HepG2 (cell line): ENCODE measurements around the gene CRIM1. TPM values are rescaled to one million over a fixed set of nuclear protein-coding genes. Genes with fewer than 3 reads are reported as not detected.

Experiments
- ATAC-seq: fragments of 200-7000 bp; cut with Tn5 transposase; 3 replicates; pipeline ENCODE4 v1.9.1; 2020; ENCODE audit warnings: mild to moderate bottlenecking, moderate library complexity
- BruUV-seq: library from RNA; stranded (reverse); fragments of 400-500 nt; replicated peaks from 2 replicates; lab custom pipeline; 2021; lab: Mats Ljungman, UMichigan
- CTCF ChIA-PET: fragments of 300-600 bp; formaldehyde crosslinking; extraction: SDS; loops from one replicate; lab custom pipeline; 2021; ENCODE audit warnings: low total read pairs, inconsistent platforms, low intra/inter-chr PET ratio; lab: Yijun Ruan, JAX
- POLR2A ChIA-PET: fragments of 350-600 bp; sonication (Branson Sonifier 250); formaldehyde crosslinking; loops from one replicate; lab custom pipeline; 2020; ENCODE audit warnings: antibody characterized with exemption, inconsistent platforms; lab: Yijun Ruan, JAX
- DNase-seq: peaks from one replicate; pipeline ENCODE4 v3.0.0-alpha.2; 2015; ENCODE audit warnings: low spot score
- FAIRE-seq: peaks from 3 replicates; lab custom pipeline; 2011; peaks lifted over from hg19 to GRCh38; lab: Jason Lieb, UNC
- H2AFZ ChIP-seq: one replicate; pipeline ENCODE4 v1.6.1; 2011; ENCODE audit warnings: low read length, inconsistent platforms
- H3K27ac ChIP-seq: fragments of 300-600 bp; 3 replicates; pipeline ENCODE4 v1.8.0; 2011; ENCODE audit warnings: mixed run types, mild to moderate bottlenecking, mixed read lengths, low read length, inconsistent platforms; ENCODE audit not compliant: insufficient read depth; ENCODE audit errors: extremely low read length
- H3K27me3 ChIP-seq, 2 experiments: fragments of 200-600 bp in 1 of 2; 2 replicates in 1 of 2; 3 replicates in 1 of 2; pipeline versions ENCODE4 v1.6.0 to v1.8.0; 2011; ENCODE audit warnings: low read length in 2 of 2, mild to moderate bottlenecking in 2 of 2, moderate library complexity in 2 of 2, inconsistent platforms in 1 of 2; ENCODE audit not compliant: insufficient read depth in 2 of 2, control insufficient read depth in 1 of 2
- H3K36me3 ChIP-seq, 2 experiments: fragments of 200-600 bp in 1 of 2; replicated peaks in 1 of 2; 2 replicates in 1 of 2; 3 replicates in 1 of 2; pipeline versions ENCODE4 v1.5.1 to v1.8.0; 2011; ENCODE audit warnings: low read length in 2 of 2, inconsistent platforms in 1 of 2; ENCODE audit not compliant: insufficient read depth in 2 of 2, control insufficient read depth in 1 of 2
- H3K4me1 ChIP-seq: 2 replicates; pipeline ENCODE4 v1.5.1; 2012; ENCODE audit warnings: low read length, inconsistent platforms; ENCODE audit not compliant: insufficient read depth
- H3K4me2 ChIP-seq: 2 replicates; pipeline ENCODE4 v1.6.0; 2011; ENCODE audit warnings: low read depth, low read length, inconsistent platforms
- H3K4me3 ChIP-seq, 3 experiments: fragments of 200-600 bp in 1 of 3; sonication (generic), shearing (Covaris generic) in 1 of 3; replicated peaks in 1 of 3; 2 replicates each; pipeline ENCODE4 v1.5.1; 2011 to 2016; ENCODE audit warnings: low read length in 3 of 3, inconsistent platforms in 2 of 3, low read depth in 2 of 3, mild to moderate bottlenecking in 2 of 3, control low read depth in 1 of 3, mixed read lengths in 1 of 3; ENCODE audit not compliant: insufficient read depth in 1 of 3
- H3K79me2 ChIP-seq: one replicate; pipeline ENCODE4 v1.6.1; 2011; ENCODE audit warnings: low read length, inconsistent platforms; ENCODE audit not compliant: insufficient read depth
- H3K9ac ChIP-seq: 2 replicates; pipeline ENCODE4 v1.6.0; 2011; ENCODE audit warnings: mild to moderate bottlenecking, low read depth, low read length, inconsistent platforms; ENCODE audit not compliant: insufficient read depth
- H3K9me3 ChIP-seq: 2 replicates; pipeline ENCODE4 v1.5.1; 2012; ENCODE audit warnings: mild to moderate bottlenecking, low read length
- H4K20me1 ChIP-seq: 2 replicates; pipeline ENCODE4 v1.6.0; 2011; ENCODE audit warnings: inconsistent platforms, mild to moderate bottlenecking, low read length, moderate library complexity; ENCODE audit not compliant: insufficient read depth
- AHR ChIP-seq: IDR thresholded peaks from 2 replicates; pipeline ENCODE4 v1.6.1; 2018; ENCODE audit warnings: missing genetic modification reagents, missing compliant biosample characterization
- ARID2 ChIP-seq: sonication (generic); formaldehyde crosslinking; IDR thresholded peaks from 2 replicates; pipeline ENCODE4 v1.8.1; 2022; ENCODE audit warnings: mild to moderate bottlenecking, missing genetic modification reagents, borderline replicate concordance
- BORCS8-MEF2B ChIP-seq: sonication (generic); formaldehyde crosslinking; IDR thresholded peaks from 2 replicates; pipeline ENCODE4 v1.8.0; 2022; ENCODE audit warnings: mild to moderate bottlenecking, missing genetic modification reagents
- DNMT1 ChIP-seq: sonication (generic); formaldehyde crosslinking; IDR thresholded peaks from 2 replicates; pipeline ENCODE4 v1.5.1; 2020; ENCODE audit warnings: mild to moderate bottlenecking, missing genetic modification reagents
- FOXA3 ChIP-seq: IDR thresholded peaks from 2 replicates; pipeline ENCODE4 v1.6.1; 2016; ENCODE audit warnings: missing genetic modification reagents, missing compliant biosample characterization
- FOXJ3 ChIP-seq: sonication (generic); formaldehyde crosslinking; IDR thresholded peaks from 2 replicates; pipeline ENCODE4 v1.4.0; 2020; ENCODE audit warnings: missing genetic modification reagents, mild to moderate bottlenecking, borderline replicate concordance
- HCFC1 ChIP-seq: fragments of 150-350 bp; IDR thresholded peaks from 2 replicates; pipeline ENCODE4 v1.6.1; 2014; ENCODE audit warnings: low read depth, low read length
- MAFG ChIP-seq: sonication (generic); formaldehyde crosslinking; IDR thresholded peaks from 2 replicates; pipeline ENCODE4 v1.5.1; 2020; ENCODE audit warnings: mild to moderate bottlenecking, missing genetic modification reagents
- MYC ChIP-seq: sonication (generic); formaldehyde crosslinking; IDR thresholded peaks from 2 replicates; pipeline ENCODE4 v1.9.0; 2021; ENCODE audit warnings: missing genetic modification reagents, borderline replicate concordance
- PTBP1 ChIP-seq: fragments of 200-400 bp; formaldehyde crosslinking; IDR thresholded peaks from 2 replicates; pipeline ENCODE4 v1.6.1; 2018; ENCODE audit warnings: low read length, low read depth; ENCODE audit not compliant: poor library complexity, severe bottlenecking
- TRIM24 ChIP-seq: sonication (generic); formaldehyde crosslinking; IDR thresholded peaks from 2 replicates; pipeline ENCODE4 v1.8.0; 2022; ENCODE audit warnings: mild to moderate bottlenecking, missing genetic modification reagents
- WIZ ChIP-seq: sonication (generic); formaldehyde crosslinking; IDR thresholded peaks from 2 replicates; pipeline ENCODE4 v1.5.1; 2020; ENCODE audit warnings: mild to moderate bottlenecking, missing genetic modification reagents
- ZNF451 ChIP-seq: sonication (generic); formaldehyde crosslinking; IDR thresholded peaks from 2 replicates; pipeline ENCODE4 v1.5.0; 2020; ENCODE audit warnings: mild to moderate bottlenecking, missing genetic modification reagents
- ZNF570 ChIP-seq: sonication (generic); formaldehyde crosslinking; IDR thresholded peaks from 2 replicates; pipeline ENCODE4 v1.4.0; 2020; ENCODE audit warnings: mild to moderate bottlenecking, missing genetic modification reagents, borderline replicate concordance
- ZNF644 ChIP-seq: IDR thresholded peaks from 2 replicates; pipeline ENCODE4 v1.6.1; 2016; ENCODE audit warnings: low read depth
- ZSCAN22 ChIP-seq: sonication (generic); formaldehyde crosslinking; IDR thresholded peaks from 2 replicates; pipeline ENCODE4 v1.4.0; 2020; ENCODE audit warnings: mild to moderate bottlenecking, missing genetic modification reagents
- WGBS: methylation state at CpG from one replicate; pipeline ENCODE4 v1.1.6; 2017; ENCODE audit warnings: low lambda C conversion rate; 5-methylcytosine and 5-hydroxymethylcytosine counted together
- in situ Hi-C: cut with HindIII; loops from 2 replicates; pipeline ENCODE4 v1.10.0; 2017; ENCODE audit warnings: low pct_unique_long_range_greater_than_20kb; ENCODE audit not compliant: extremely low pct_ligation_motif_present
- intact Hi-C: fragments of 100-400 bp; cut with micrococcal nuclease; formaldehyde crosslinking; loops from one replicate; pipeline ENCODE4 v1.10.0; 2022; ENCODE audit not compliant: unreplicated experiment
- polyA plus RNA-seq, 8 experiments: library from polyadenylated mRNA; depleted of rRNA in 3 of 8; stranded (reverse) in 7 of 8; unstranded in 1 of 8; fragments of >200 nt; fragmentation: Illumina TruSeq in 4 of 8; extraction: Trizol in 4 of 8; gene quantifications; 2 replicates each; pipeline versions ENCODE4 v1.2.1 to v1.2.3, GENCODE V29; 2011 to 2016; ENCODE audit warnings: low read depth in 4 of 8, missing spikeins in 1 of 8, mixed read lengths in 1 of 8; ENCODE audit not compliant: insufficient read depth in 1 of 8
- total RNA-seq, 5 experiments: library from RNA; depleted of rRNA; stranded (reverse); fragments of >200 nt; fragmentation: Illumina TruSeq; extraction: Trizol; gene quantifications; 2 replicates each; pipeline ENCODE4 v1.2.3, GENCODE V29; 2016; ENCODE audit warnings: low read depth in 1 of 5
- TF ChIP-seq, protein P1 (sequence below), 2 experiments: sonication (generic) in 1 of 2; formaldehyde crosslinking in 1 of 2; IDR thresholded peaks; 2 replicates each; pipeline versions ENCODE4 v1.4.0 to v1.6.1; 2016 to 2020; ENCODE audit warnings: borderline replicate concordance in 1 of 2, low read depth in 1 of 2, mild to moderate bottlenecking in 1 of 2, missing genetic modification reagents in 1 of 2
- TF ChIP-seq, protein P2 (sequence below): sonication (generic); formaldehyde crosslinking; IDR thresholded peaks from 2 replicates; pipeline ENCODE4 v1.4.0; 2020; ENCODE audit warnings: missing genetic modification reagents, borderline replicate concordance

Gene CRIM1
- total and polyA plus RNA-seq, 2 of the 13 experiments (the other 11 are each of a cell fraction or from before 2014, with no cell fraction given), result 39.1 to 69.9 TPM

DNA sequence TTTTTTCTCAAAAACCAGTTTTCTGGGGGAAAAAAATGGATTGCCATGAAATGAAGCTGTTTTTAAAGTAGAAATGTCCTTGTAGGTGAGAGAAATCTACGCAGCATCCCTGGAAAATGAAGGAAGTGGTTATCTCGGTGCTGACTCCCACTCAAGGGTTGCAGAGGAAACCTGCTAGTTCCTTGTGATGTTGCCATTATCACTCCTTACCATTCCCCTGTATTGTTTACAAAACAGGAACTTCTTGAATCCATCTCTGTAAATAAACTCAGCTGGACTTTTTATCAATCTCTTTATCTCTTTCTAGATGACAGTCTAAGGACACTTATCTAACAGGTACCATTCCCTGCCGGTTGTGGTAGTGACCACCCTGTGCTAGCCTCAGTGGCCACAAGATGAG lies 181.2 kb downstream of the CRIM1 start:
- Histone ChIP-seq H3K27me3 (no peaks in the 10 kb centered on the region), H4K20me1 (no peaks in the 10 kb centered on the region), H2AFZ (no peak overlapping the region), H3K27ac (no peak overlapping the region), H3K36me3 (peaks cover 28 to 57% of the 10 kb centered on the region in 2 experiments), H3K4me3 (no peak overlapping the region), H3K9me3 (no peaks in the 10 kb centered on the region), H3K4me1 (no peaks in the 10 kb centered on the region), H3K9ac (no peak overlapping the region), H3K79me2 (no peaks in the 10 kb centered on the region), H3K4me2 (no peak overlapping the region)
- FAIRE-seq, result no peak
- WGBS, result 95% methylated on average over 3 of the region's 3 CpGs
- CTCF ChIA-PET, result no interaction called here
- ATAC-seq, result no peak
- DNase-seq, result no peak
- intact Hi-C loops, result no loop called here
- POLR2A ChIA-PET, result no interaction called here
- in situ Hi-C loops, result no loop called here
- TF ChIP-seq, protein P1, sequence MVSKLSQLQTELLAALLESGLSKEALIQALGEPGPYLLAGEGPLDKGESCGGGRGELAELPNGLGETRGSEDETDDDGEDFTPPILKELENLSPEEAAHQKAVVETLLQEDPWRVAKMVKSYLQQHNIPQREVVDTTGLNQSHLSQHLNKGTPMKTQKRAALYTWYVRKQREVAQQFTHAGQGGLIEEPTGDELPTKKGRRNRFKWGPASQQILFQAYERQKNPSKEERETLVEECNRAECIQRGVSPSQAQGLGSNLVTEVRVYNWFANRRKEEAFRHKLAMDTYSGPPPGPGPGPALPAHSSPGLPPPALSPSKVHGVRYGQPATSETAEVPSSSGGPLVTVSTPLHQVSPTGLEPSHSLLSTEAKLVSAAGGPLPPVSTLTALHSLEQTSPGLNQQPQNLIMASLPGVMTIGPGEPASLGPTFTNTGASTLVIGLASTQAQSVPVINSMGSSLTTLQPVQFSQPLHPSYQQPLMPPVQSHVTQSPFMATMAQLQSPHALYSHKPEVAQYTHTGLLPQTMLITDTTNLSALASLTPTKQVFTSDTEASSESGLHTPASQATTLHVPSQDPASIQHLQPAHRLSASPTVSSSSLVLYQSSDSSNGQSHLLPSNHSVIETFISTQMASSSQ (IDR thresholded peaks at IDR 0.05; ENCODE audit: low read depth), result no peak
- TF ChIP-seq, protein P1 (CRISPR knock-in tag; IDR thresholded peaks at IDR 0.05; ENCODE audit: borderline replicate concordance), result no peak
- no peak for TF ChIP-seq MAFG (CRISPR knock-in tag)
- no peak for TF ChIP-seq ZNF644 (CRISPR knock-in tag)
- TF ChIP-seq ZSCAN22 (CRISPR knock-in tag), result no peak
- no peak for TF ChIP-seq ZNF570 (CRISPR knock-in tag)
- no peak for TF ChIP-seq BORCS8-MEF2B
- no peak for TF ChIP-seq WIZ (CRISPR knock-in tag)
- TF ChIP-seq, protein P2, sequence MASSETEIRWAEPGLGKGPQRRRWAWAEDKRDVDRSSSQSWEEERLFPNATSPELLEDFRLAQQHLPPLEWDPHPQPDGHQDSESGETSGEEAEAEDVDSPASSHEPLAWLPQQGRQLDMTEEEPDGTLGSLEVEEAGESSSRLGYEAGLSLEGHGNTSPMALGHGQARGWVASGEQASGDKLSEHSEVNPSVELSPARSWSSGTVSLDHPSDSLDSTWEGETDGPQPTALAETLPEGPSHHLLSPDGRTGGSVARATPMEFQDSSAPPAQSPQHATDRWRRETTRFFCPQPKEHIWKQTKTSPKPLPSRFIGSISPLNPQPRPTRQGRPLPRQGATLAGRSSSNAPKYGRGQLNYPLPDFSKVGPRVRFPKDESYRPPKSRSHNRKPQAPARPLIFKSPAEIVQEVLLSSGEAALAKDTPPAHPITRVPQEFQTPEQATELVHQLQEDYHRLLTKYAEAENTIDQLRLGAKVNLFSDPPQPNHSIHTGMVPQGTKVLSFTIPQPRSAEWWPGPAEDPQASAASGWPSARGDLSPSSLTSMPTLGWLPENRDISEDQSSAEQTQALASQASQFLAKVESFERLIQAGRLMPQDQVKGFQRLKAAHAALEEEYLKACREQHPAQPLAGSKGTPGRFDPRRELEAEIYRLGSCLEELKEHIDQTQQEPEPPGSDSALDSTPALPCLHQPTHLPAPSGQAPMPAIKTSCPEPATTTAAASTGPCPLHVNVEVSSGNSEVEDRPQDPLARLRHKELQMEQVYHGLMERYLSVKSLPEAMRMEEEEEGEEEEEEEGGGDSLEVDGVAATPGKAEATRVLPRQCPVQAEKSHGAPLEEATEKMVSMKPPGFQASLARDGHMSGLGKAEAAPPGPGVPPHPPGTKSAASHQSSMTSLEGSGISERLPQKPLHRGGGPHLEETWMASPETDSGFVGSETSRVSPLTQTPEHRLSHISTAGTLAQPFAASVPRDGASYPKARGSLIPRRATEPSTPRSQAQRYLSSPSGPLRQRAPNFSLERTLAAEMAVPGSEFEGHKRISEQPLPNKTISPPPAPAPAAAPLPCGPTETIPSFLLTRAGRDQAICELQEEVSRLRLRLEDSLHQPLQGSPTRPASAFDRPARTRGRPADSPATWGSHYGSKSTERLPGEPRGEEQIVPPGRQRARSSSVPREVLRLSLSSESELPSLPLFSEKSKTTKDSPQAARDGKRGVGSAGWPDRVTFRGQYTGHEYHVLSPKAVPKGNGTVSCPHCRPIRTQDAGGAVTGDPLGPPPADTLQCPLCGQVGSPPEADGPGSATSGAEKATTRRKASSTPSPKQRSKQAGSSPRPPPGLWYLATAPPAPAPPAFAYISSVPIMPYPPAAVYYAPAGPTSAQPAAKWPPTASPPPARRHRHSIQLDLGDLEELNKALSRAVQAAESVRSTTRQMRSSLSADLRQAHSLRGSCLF (CRISPR knock-in tag), result no peak
- TF ChIP-seq TRIM24 (CRISPR knock-in tag), result no peak
- no peak for TF ChIP-seq ZNF451 (CRISPR knock-in tag)
- TF ChIP-seq PTBP1, result no peak
- no peak for TF ChIP-seq FOXA3 (CRISPR knock-in tag)
- no peak for TF ChIP-seq AHR (CRISPR knock-in tag)
- TF ChIP-seq HCFC1, result no peak
- TF ChIP-seq ARID2 (CRISPR knock-in tag), result no peak
- TF ChIP-seq DNMT1 (CRISPR knock-in tag), result no peak
- no peak for TF ChIP-seq FOXJ3 (CRISPR knock-in tag)
- no peak for TF ChIP-seq MYC (CRISPR knock-in tag)
- BruUV-seq, result no TSS peak
